ENCODE results near the gene RBM10. TPM values are rescaled to one million over a fixed set of nuclear protein-coding genes. Genes with fewer than 3 reads are reported as not detected.

The RBM10 gene
- polyA plus RNA-seq, 4 donors, result 46.1 to 66.2 (median 49.8) TPM

DNA sequence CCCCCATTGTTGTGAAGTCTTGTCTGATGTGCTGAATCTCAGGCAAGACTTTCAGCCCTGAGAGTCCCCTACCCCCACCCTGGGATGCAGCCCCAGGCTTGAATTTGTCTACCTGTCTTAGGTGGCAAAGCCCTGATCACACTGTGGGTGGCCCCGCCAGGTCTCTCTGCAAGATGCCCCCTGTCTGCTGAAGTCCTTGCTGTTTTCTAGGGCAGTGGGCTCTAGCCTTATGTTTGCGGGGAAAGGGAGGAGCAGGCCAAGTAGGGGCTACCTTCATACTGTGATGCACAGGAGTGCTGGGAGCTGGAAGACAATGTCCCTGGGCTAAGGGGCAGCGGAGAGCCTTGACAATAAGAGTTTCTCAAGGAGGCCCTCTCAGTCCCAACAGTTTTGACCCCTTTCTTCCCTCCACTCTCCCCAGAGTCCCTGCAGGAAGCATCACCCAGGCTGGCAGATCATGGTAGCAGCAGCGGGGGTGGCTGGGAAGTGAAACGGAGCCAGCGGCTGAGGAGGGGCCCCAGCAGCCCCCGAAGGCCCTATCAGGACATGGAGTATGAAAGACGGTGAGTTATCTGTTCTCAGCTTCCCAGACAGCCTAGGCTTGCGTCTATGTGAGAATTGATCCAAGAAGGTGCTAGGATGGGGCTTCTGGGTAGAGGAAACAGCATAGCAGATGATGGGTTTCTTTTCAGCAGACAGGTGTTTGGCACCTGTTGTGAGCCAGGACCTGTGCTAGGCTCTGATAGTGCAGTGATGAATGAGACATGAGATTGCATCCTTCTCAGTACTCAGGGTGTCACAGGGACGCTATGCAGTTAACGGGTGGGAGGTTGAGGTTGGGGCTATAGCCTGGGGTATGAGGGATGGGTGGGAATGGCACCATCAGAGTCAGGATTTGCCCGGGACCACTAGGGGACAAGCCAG, 2.2 kb downstream of the RBM10 start:
- DNase-seq (ENCODE audit: low read depth in 4 of 4, low spot score in 3 of 4), result no peak

DNA sequence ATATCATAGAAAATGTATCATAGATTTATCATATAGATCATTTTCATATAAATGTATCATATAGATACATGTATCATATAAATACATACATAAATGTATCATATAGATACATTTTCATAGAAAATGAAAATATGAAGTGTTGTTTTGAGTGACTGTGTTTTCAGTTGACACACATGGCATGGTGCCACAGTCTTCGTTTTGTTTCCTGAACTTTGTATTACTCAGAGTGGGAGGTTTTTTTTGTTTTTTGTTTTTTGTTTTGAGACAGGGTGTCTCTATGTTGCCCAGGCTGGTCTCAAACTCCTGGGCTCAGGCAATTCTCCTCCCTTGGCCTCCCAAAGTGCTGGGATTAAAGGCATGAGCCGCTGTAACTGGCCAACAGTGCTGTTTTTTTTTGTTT, 3.9 kb downstream of the RBM10 start:
- no peak for DNase-seq (ENCODE audit: low read depth in 4 of 4, low spot score in 3 of 4)

DNA sequence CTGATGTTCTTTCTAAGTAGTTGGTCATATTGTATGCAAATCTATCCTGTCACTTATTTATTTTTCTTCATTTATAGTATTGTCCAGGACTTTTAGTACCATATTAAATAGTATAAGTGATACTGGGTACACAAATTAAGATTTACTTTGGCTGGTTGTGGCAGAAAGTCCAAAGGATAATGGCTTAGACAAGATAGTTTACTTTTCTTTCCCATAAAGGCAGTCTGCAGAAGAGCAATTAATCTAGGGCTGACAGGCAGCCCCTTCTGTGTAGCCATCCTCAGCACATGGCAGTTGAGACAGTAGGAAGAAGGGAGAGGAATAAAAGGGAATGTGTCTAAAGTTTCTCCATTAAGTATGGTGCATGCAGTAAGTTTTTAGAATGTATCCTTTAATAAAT, 6.4 kb downstream of the RBM10 start:
- DNase-seq (ENCODE audit: low read depth in 4 of 4, low spot score in 3 of 4), result no peak

- DNase-seq (ENCODE audit: low read depth in 4 of 4, low spot score in 3 of 4), result no peak
These were observed 11.8 kb downstream of the RBM10 start for GRCh38 chrX:47156611-47157520.

- DNase-seq (ENCODE audit: low read depth in 4 of 4, low spot score in 3 of 4), result no peak
These were observed 13.1 kb downstream of the RBM10 start for GRCh38 chrX:47158131-47158530.

DNA sequence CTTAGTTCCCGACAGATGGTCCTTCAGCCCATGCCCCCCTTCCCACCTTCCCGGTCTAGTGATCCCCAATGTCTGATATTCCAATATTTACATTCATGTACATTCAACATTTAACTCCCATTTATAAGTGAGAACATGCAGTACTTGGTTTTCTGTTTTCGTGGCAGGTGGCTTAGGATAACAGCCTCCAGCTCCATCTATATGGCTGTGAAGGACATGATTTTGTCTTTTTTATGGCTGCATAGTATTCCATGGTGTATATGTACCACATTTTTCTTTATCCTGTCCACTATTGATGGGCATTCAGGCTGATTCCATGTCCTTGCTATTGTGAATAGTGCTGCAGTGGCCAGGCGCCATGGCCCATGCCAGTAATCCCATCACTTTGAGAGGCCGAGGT, 13.8 kb downstream of the RBM10 start:
- no peak for DNase-seq (ENCODE audit: low read depth in 4 of 4, low spot score in 3 of 4)

DNA sequence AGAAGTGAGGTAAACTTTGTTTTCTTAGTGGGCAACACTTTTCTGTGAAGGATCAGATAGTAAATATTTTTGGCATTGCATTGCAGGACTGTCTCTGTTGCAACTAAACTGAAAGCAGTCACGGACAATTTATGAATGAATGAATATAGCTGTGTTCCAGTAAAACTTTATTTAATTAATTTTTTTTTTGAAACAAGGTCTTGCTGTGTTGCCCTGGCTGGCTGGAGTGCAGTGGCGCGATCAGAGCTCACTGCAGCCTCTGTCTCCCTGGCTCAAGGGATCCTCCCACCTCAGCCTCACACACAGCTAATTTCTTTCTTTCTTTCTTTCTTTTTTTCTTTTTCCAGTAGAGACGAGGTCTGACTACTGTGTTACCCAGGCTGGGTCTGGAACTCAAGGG, 15.8 kb downstream of the RBM10 start:
- no peak for DNase-seq (ENCODE audit: low read depth in 4 of 4, low spot score in 3 of 4)

- no peak for DNase-seq (ENCODE audit: low read depth in 4 of 4, low spot score in 3 of 4)
These were observed 18.0 kb downstream of the RBM10 start for GRCh38 chrX:47162927-47163583.

DNA sequence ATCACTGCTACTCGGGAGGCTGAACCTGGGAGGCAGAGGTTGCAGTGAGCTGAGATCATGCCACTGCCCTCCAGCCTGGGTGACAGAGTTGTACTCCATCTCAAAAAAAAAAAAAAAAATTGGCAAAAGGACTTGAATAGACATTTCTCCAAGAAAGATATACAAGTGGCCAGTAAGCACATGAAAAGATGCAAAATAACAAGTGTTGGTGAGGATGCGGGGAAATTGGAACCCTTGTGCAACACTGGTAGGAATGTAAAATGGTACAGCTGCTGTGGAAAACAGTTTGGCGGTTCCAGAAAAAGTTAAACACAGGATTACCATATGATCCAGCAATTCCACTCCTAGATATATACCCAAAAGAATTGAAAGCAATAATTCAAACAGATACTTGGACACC, 19.4 kb downstream of the RBM10 start:
- no peak for DNase-seq (ENCODE audit: low read depth in 4 of 4, low spot score in 3 of 4)

- DNase-seq (ENCODE audit: low read depth in 4 of 4, low spot score in 3 of 4), result no peak
These were observed 21.1 kb downstream of the RBM10 start for GRCh38 chrX:47166126-47166525.

GRCh38 chrX:47168495-47169073, 23.6 kb downstream of the RBM10 start:
- DNase-seq (ENCODE audit: low read depth in 4 of 4, low spot score in 3 of 4), result no peak

- no peak for DNase-seq (ENCODE audit: low read depth in 4 of 4, low spot score in 3 of 4)
These were observed 24.3 kb downstream of the RBM10 start for GRCh38 chrX:47169273-47169672.

DNA sequence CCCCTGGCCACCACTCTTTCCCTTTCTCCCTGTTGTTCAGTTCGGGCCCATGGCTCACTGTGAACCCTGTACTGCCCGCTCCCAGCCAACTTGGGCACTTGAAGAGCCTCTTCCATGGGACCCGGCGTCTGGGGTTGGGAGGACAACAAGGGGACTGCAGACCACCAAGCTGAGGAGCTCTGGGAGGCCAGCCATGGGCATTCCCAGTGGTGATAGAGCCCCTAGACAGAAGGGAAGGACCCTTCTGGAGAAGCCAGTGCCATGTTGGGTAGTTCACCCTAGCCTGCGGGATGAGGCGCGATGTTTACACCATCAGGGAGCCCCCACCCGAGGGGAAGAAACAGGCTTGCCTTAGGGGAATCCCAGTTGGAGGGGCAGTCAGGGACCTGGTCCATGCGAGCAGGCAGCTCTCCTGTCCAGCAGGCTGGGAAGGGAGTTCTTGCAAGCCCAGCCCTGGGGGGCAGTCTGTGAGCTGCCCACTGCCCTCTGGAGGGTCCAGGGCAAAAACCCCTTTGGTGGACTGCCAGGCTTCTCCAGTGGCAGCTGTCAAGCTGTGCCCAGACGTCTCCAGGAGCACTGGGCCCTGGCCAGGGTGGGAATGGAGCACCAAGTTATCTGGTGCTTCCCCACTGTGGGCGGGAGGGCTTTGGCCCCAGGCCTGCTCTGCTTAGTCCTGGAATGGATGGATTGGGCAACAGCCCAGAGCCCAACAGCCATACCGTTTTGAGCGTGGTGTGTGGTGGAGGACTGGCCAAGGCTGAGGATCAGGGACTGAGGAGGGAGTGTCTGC, 24.9 kb downstream of the RBM10 start:
- DNase-seq (ENCODE audit: low read depth in 4 of 4, low spot score in 3 of 4), result no peak

GRCh38 chrX:47170861-47171692, 26.1 kb downstream of the RBM10 start:
- DNase-seq (ENCODE audit: low read depth in 4 of 4, low spot score in 3 of 4), result no peak

- DNase-seq (ENCODE audit: low read depth in 4 of 4, low spot score in 3 of 4), result no peak
These were observed 27.0 kb downstream of the RBM10 start for GRCh38 chrX:47171996-47172395.

DNA sequence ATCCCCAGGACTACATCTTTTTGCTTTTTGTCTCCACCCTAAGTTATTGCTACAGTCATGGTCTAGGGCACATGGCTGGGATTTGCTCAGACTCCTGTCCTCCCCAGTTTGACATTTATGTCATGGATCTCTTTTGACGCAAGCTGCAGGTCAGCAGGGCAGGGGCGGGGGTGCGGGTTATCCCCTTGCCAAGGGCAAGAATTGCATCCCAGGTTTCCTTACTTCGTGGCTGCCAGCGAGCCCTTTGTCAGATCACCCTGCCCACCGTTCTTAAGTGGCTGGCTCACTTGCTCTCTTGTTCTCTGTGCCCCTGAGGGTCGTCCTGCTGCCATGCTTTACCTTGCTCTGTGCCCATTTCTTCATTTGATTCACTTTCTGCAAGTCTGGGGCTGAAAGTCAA, 27.5 kb downstream of the RBM10 start:
- DNase-seq (ENCODE audit: low read depth in 4 of 4, low spot score in 3 of 4), result no peak

- DNase-seq (ENCODE audit: low read depth in 4 of 4, low spot score in 3 of 4), result no peak
These were observed 28.2 kb downstream of the RBM10 start for GRCh38 chrX:47172971-47173792.

- DNase-seq (ENCODE audit: low read depth in 4 of 4, low spot score in 3 of 4), result no peak
These were observed 29.4 kb downstream of the RBM10 start for GRCh38 chrX:47174376-47174775.

Measured in left renal pelvis (tissue), 4 donors.